HepG2 (cell line): ENCODE data around the gene PFDN1. TPM values are rescaled to one million over a fixed set of nuclear protein-coding genes. Genes with fewer than 3 reads are reported as not detected.
A peak's percentile ranks its signal among the peaks of the same experiment; 100 is the strongest.

Experiments used
- ATAC-seq: fragments of 200-7000 bp; cut with Tn5 transposase; 3 replicates; pipeline ENCODE4 v1.9.1; 2020; ENCODE audit warnings: mild to moderate bottlenecking, moderate library complexity
- BruUV-seq: library from RNA; stranded (reverse); fragments of 400-500 nt; replicated peaks from 2 replicates; lab custom pipeline; 2021; lab: Mats Ljungman, UMichigan
- CTCF ChIA-PET: fragments of 300-600 bp; formaldehyde crosslinking; extraction: SDS; loops from one replicate; lab custom pipeline; 2021; ENCODE audit warnings: low total read pairs, inconsistent platforms, low intra/inter-chr PET ratio; lab: Yijun Ruan, JAX
- POLR2A ChIA-PET: fragments of 350-600 bp; sonication (Branson Sonifier 250); formaldehyde crosslinking; loops from one replicate; lab custom pipeline; 2020; ENCODE audit warnings: antibody characterized with exemption, inconsistent platforms; lab: Yijun Ruan, JAX
- DNase-seq: peaks from one replicate; pipeline ENCODE4 v3.0.0-alpha.2; 2015; ENCODE audit warnings: low spot score
- FAIRE-seq: peaks from 3 replicates; lab custom pipeline; 2011; peaks lifted over from hg19 to GRCh38; lab: Jason Lieb, UNC
- H2AFZ ChIP-seq: one replicate; pipeline ENCODE4 v1.6.1; 2011; ENCODE audit warnings: low read length, inconsistent platforms
- H3K27ac ChIP-seq: fragments of 300-600 bp; 3 replicates; pipeline ENCODE4 v1.8.0; 2011; ENCODE audit warnings: mixed run types, mild to moderate bottlenecking, mixed read lengths, low read length, inconsistent platforms; ENCODE audit not compliant: insufficient read depth; ENCODE audit errors: extremely low read length
- H3K27me3 ChIP-seq, 2 experiments: fragments of 200-600 bp in 1 of 2; 2 replicates in 1 of 2; 3 replicates in 1 of 2; pipeline versions ENCODE4 v1.6.0 to v1.8.0; 2011; ENCODE audit warnings: low read length in 2 of 2, mild to moderate bottlenecking in 2 of 2, moderate library complexity in 2 of 2, inconsistent platforms in 1 of 2; ENCODE audit not compliant: insufficient read depth in 2 of 2, control insufficient read depth in 1 of 2
- H3K36me3 ChIP-seq, 2 experiments: fragments of 200-600 bp in 1 of 2; replicated peaks in 1 of 2; 2 replicates in 1 of 2; 3 replicates in 1 of 2; pipeline versions ENCODE4 v1.5.1 to v1.8.0; 2011; ENCODE audit warnings: low read length in 2 of 2, inconsistent platforms in 1 of 2; ENCODE audit not compliant: insufficient read depth in 2 of 2, control insufficient read depth in 1 of 2
- H3K4me1 ChIP-seq: 2 replicates; pipeline ENCODE4 v1.5.1; 2012; ENCODE audit warnings: low read length, inconsistent platforms; ENCODE audit not compliant: insufficient read depth
- H3K4me2 ChIP-seq: 2 replicates; pipeline ENCODE4 v1.6.0; 2011; ENCODE audit warnings: low read depth, low read length, inconsistent platforms
- H3K4me3 ChIP-seq, 3 experiments: fragments of 200-600 bp in 1 of 3; sonication (generic), shearing (Covaris generic) in 1 of 3; replicated peaks in 1 of 3; 2 replicates each; pipeline ENCODE4 v1.5.1; 2011 to 2016; ENCODE audit warnings: low read length in 3 of 3, inconsistent platforms in 2 of 3, low read depth in 2 of 3, mild to moderate bottlenecking in 2 of 3, control low read depth in 1 of 3, mixed read lengths in 1 of 3; ENCODE audit not compliant: insufficient read depth in 1 of 3
- H3K79me2 ChIP-seq: one replicate; pipeline ENCODE4 v1.6.1; 2011; ENCODE audit warnings: low read length, inconsistent platforms; ENCODE audit not compliant: insufficient read depth
- H3K9ac ChIP-seq: 2 replicates; pipeline ENCODE4 v1.6.0; 2011; ENCODE audit warnings: mild to moderate bottlenecking, low read depth, low read length, inconsistent platforms; ENCODE audit not compliant: insufficient read depth
- H3K9me3 ChIP-seq: 2 replicates; pipeline ENCODE4 v1.5.1; 2012; ENCODE audit warnings: mild to moderate bottlenecking, low read length
- H4K20me1 ChIP-seq: 2 replicates; pipeline ENCODE4 v1.6.0; 2011; ENCODE audit warnings: inconsistent platforms, mild to moderate bottlenecking, low read length, moderate library complexity; ENCODE audit not compliant: insufficient read depth
- DNMT1 ChIP-seq: sonication (generic); formaldehyde crosslinking; IDR thresholded peaks from 2 replicates; pipeline ENCODE4 v1.5.1; 2020; ENCODE audit warnings: mild to moderate bottlenecking, missing genetic modification reagents
- EP300 ChIP-seq, 3 experiments: sonication (generic) in 1 of 3; formaldehyde crosslinking in 1 of 3; IDR thresholded peaks; 2 replicates each; pipeline versions ENCODE4 v1.5.1 to v1.6.1; 2011 to 2020; ENCODE audit warnings: low read depth in 2 of 3, low read length in 2 of 3, borderline replicate concordance in 1 of 3, improper control_type of control experiment in 1 of 3, mild to moderate bottlenecking in 1 of 3, missing genetic modification reagents in 1 of 3, moderate library complexity in 1 of 3
- FOSL2 ChIP-seq: sonication (generic); formaldehyde crosslinking; IDR thresholded peaks from 2 replicates; pipeline ENCODE4 v1.4.0; 2020; ENCODE audit warnings: missing genetic modification reagents
- GABPA ChIP-seq, 2 experiments: IDR thresholded peaks; 2 replicates each; pipeline ENCODE4 v1.6.1; 2011 to 2016; ENCODE audit warnings: low read depth in 2 of 2, low read length in 1 of 2, missing biosample characterization in 1 of 2, missing genetic modification characterization in 1 of 2
- MYPOP ChIP-seq: sonication (generic); formaldehyde crosslinking; IDR thresholded peaks from 2 replicates; pipeline ENCODE4 v1.8.1; 2023; ENCODE audit warnings: mild to moderate bottlenecking, moderate library complexity, missing genetic modification reagents
- RAD51 ChIP-seq: fragments of 450-650 bp; IDR thresholded peaks from 2 replicates; pipeline ENCODE4 v1.6.1; 2016; ENCODE audit warnings: borderline replicate concordance
- ZBTB33 ChIP-seq: sonication (generic); formaldehyde crosslinking; IDR thresholded peaks from 2 replicates; pipeline ENCODE4 v1.4.0; 2020; ENCODE audit warnings: missing genetic modification reagents
- ZNF75D ChIP-seq: sonication (generic); formaldehyde crosslinking; IDR thresholded peaks from 2 replicates; pipeline ENCODE4 v1.8.1; 2023; ENCODE audit warnings: missing genetic modification reagents, mild to moderate bottlenecking, borderline replicate concordance
- ZNF784 ChIP-seq: sonication (generic); formaldehyde crosslinking; IDR thresholded peaks from 2 replicates; pipeline ENCODE4 v1.5.1; 2020; ENCODE audit warnings: missing genetic modification reagents, mild to moderate bottlenecking, borderline replicate concordance
- ZSCAN29 ChIP-seq: sonication (generic); formaldehyde crosslinking; conservative IDR thresholded peaks from 2 replicates; pipeline ENCODE4 v1.4.0; 2020; ENCODE audit warnings: mild to moderate bottlenecking, missing genetic modification reagents
- WGBS: methylation state at CpG from one replicate; pipeline ENCODE4 v1.1.6; 2017; ENCODE audit warnings: low lambda C conversion rate; 5-methylcytosine and 5-hydroxymethylcytosine counted together
- in situ Hi-C: cut with HindIII; loops from 2 replicates; pipeline ENCODE4 v1.10.0; 2017; ENCODE audit warnings: low pct_unique_long_range_greater_than_20kb; ENCODE audit not compliant: extremely low pct_ligation_motif_present
- intact Hi-C: fragments of 100-400 bp; cut with micrococcal nuclease; formaldehyde crosslinking; loops from one replicate; pipeline ENCODE4 v1.10.0; 2022; ENCODE audit not compliant: unreplicated experiment
- polyA plus RNA-seq, 8 experiments: library from polyadenylated mRNA; depleted of rRNA in 3 of 8; stranded (reverse) in 7 of 8; unstranded in 1 of 8; fragments of >200 nt; fragmentation: Illumina TruSeq in 4 of 8; extraction: Trizol in 4 of 8; gene quantifications; 2 replicates each; pipeline versions ENCODE4 v1.2.1 to v1.2.3, GENCODE V29; 2011 to 2016; ENCODE audit warnings: low read depth in 4 of 8, missing spikeins in 1 of 8, mixed read lengths in 1 of 8; ENCODE audit not compliant: insufficient read depth in 1 of 8
- total RNA-seq, 5 experiments: library from RNA; depleted of rRNA; stranded (reverse); fragments of >200 nt; fragmentation: Illumina TruSeq; extraction: Trizol; gene quantifications; 2 replicates each; pipeline ENCODE4 v1.2.3, GENCODE V29; 2016; ENCODE audit warnings: low read depth in 1 of 5

Gene PFDN1
- total and polyA plus RNA-seq, 2 of the 13 experiments (the other 11 are each of a cell fraction or from before 2014, with no cell fraction given): 67.2 to 70.8 TPM

- no peaks in the 10 kb centered on the region for H3K79me2 ChIP-seq
- 100% methylated on average over 5 of the region's 5 CpGs for WGBS
- H4K20me1 ChIP-seq: no peaks in the 10 kb centered on the region
- FAIRE-seq (no peak), DNase-seq (no peak), ATAC-seq (no peak)
- no peaks in the 10 kb centered on the region for H3K27me3 ChIP-seq
- in situ Hi-C loops: loop anchor here (5.0 kb wide), 1 partner anchor 44 kb away; the partner anchor contains the start of gene CYSTM1
- H3K27ac ChIP-seq: peak overlapping the region; percentile 2
- H3K4me2 ChIP-seq: 0 out of 2 replicates have a peak overlapping the region, but pooled peaks have one; percentile 10
- no peak overlapping the region for H2AFZ ChIP-seq
- no peak overlapping the region for H3K4me3 ChIP-seq
- H3K4me1 ChIP-seq: peaks cover 74% of the 10 kb centered on the region
- H3K9me3 ChIP-seq: no peaks in the 10 kb centered on the region
- ChIA-PET CTCF (no interaction called here), POLR2A (no interaction called here)
- H3K36me3 ChIP-seq: no peaks in the 10 kb centered on the region; a peak in 1 of 5 replicates
- intact Hi-C loops: loop anchor here (5.0 kb wide), 1 partner anchor 44 kb away; the partner anchor contains the start of gene CYSTM1
- BruUV-seq: no TSS peak
- no peak overlapping the region for H3K9ac ChIP-seq
- TF ChIP-seq ZNF75D (CRISPR knock-in tag) (no peak), ZBTB33 (peak; percentile 78), GABPA (IDR thresholded peaks at IDR 0.05; ENCODE audit: low read depth, low read length) (no peak), GABPA (CRISPR knock-in tag; IDR thresholded peaks at IDR 0.05; ENCODE audit: low read depth) (no peak), FOSL2 (CRISPR knock-in tag) (0 out of 2 replicates have a peak, but pooled peaks have one; percentile 7)
These were observed 81.1 kb downstream of the PFDN1 start for GRCh38 chr5:140221697-140222223.

GRCh38 chr5:140220698-140221064 is 82.2 kb downstream of the PFDN1 start:
- ChIA-PET CTCF (no interaction called here), POLR2A (no interaction called here)
- peaks cover 78% of the 10 kb centered on the region for H3K4me1 ChIP-seq
- no peak for DNase-seq
- BruUV-seq: no TSS peak
- no peaks in the 10 kb centered on the region for H3K79me2 ChIP-seq
- ATAC-seq: no peak
- H2AFZ ChIP-seq: no peak overlapping the region
- FAIRE-seq: no peak
- H3K27ac ChIP-seq: peak overlapping the region; percentile 57
- intact Hi-C loops: loop anchor here (5.0 kb wide), 1 partner anchor 43 kb away; the partner anchor contains the start of gene CYSTM1
- H3K9me3 ChIP-seq: no peaks in the 10 kb centered on the region
- H3K36me3 ChIP-seq: no peaks in the 10 kb centered on the region; a peak in 1 of 5 replicates
- H4K20me1 ChIP-seq: no peaks in the 10 kb centered on the region
- no peaks in the 10 kb centered on the region for H3K27me3 ChIP-seq
- H3K4me3 ChIP-seq: no peak overlapping the region
- no peak overlapping the region for H3K9ac ChIP-seq
- in situ Hi-C loops: loop anchor here (5.0 kb wide), 1 partner anchor 43 kb away; the partner anchor contains the start of gene CYSTM1
- peak overlapping the region; percentile 70 for H3K4me2 ChIP-seq
- WGBS: no CpG with 5 or more reads among the region's 1 CpG
- no peak for TF ChIP-seq RAD51
- no peak for TF ChIP-seq ZSCAN29 (CRISPR knock-in tag)
- no peak for TF ChIP-seq ZNF784 (CRISPR knock-in tag)
- TF ChIP-seq MYPOP: no peak
- TF ChIP-seq DNMT1 (CRISPR knock-in tag): no peak
- TF ChIP-seq EP300 (IDR thresholded peaks at IDR 0.05; ENCODE audit: low read depth in 2 of 2, low read length in 2 of 2): no peak
- TF ChIP-seq EP300 (CRISPR knock-in tag; IDR thresholded peaks at IDR 0.05; ENCODE audit: borderline replicate concordance): no peak
